Measurements from ENCODE around the gene PSPH.
"Not testable (repeated sequence)": the region's sequence is repeated elsewhere in the genome, so short reads cannot be mapped to it uniquely, and the experiment has no call there.

PSPH gene

DNA sequence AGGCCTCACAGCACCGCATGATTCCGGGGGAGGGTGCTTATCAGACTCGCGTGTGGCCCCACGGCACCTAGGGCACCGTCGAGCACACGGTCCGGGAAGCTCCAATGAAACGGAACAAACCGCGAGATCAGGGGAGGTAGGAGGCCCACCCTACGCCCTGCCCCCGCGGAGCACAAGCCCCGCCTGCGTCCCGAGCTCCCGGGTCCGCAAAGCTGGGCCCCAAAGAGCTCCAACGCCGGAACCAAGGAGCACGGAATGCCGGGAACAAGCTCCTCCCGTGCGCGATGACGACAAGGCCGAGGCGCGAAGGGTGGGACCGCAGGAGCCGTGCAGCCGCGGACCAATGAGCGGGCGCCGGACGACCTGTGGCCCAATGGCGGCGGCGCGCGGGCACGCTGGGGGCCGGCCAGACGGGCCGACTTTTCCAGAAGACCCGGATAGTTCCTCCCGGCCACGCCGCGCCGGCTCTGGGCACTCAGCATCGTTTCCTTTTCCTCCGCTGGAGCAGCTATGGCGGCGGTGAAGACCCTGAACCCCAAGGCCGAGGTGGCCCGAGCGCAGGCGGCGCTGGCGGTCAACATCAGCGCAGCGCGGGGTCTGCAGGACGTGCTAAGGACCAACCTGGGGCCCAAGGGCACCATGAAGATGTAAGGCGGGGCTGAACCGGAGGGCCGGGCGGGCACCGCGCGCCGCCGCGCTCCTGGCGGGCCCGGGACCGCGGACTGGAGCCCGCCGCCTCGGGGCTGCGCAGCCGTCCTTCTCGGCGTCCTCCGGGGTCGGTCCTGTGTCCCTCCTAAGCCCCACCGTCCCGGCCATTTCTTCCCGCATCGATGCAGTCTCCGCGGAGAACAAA lies at the start of gene PSPH, which contains the start of gene CCT6A:
Gene PSPH, minus strand, starts transcription at position 106 of the 853 bp plus-strand sequence. CDS start 30,232 bp downstream, outside the sequence.
Gene CCT6A, plus strand, starts transcription at position 427 of the 853 bp plus-strand sequence. Its CDS starts 84 bp downstream, at position 511.
- peak; percentile 96 for DNase-seq

- DNase-seq = no peak
These were observed 48.4 kb upstream of the PSPH start for GRCh38 chr7:56099653-56100052.

DNA sequence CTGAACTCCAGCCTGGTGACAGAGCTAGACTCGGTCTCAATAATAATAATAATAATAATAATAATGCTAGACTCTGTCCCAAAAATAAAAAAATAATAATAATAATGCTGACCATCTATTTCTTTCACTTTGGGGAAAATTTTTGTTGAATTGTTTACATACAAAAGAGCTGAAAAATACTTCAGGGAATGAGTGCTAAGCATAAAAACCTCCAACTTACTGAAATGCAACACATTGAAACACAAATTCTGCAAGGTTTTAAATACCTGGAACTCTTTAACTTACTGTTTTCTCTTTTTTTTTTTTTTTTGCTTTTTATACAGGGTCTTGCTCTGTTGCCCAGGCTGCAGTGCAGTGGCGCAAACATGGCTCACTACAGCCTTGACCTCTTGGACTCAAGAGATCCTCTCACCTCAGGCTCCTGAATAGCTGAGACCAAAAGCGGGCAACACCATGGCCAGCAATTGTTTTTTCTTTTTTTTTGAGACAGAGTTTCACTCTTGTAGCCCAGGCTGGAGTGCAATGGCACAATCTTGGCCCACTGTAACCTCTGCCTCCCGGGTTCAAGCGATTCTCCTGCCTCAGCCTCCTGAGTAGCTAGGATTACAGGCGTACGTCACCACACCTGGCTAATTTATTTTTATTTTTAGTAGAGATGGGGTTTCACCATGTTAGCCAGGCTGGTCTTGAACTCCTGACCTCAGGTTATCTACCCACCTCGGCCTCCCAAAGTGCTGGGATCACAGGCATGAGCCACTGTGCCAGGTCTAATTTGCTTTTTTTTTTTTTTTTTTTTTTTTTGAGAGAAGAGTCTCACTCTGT lies 47.2 kb upstream of the PSPH start:
- DNase-seq = not testable (repeated sequence)

DNA sequence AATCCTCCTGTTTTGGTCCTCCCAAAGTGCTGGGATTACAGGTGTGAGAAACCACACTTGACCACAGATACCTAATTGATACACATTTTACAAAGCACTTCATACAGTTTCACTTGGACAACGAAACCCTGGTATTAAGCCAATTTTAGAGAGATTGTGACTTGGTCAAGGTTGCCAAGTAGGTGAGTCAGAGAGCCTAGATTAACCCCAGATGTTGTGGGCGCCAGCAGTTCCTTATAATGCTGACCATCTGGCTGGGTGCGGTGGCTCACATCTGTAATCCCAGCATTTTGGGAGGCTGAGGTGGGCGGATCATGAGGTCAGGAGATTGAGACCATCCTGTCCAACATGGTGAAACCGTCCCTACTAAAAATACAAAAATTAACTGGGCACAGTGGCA lies 46.5 kb upstream of the PSPH start:
- DNase-seq = no peak

GRCh38 chr7:56092789-56093531 lies 41.7 kb upstream of the PSPH start, which contains the start of gene PHKG1:
Gene PHKG1, minus strand, starts transcription at chr7:56092952. Its CDS starts 4,011 bp downstream, at chr7:56088941.
- DNase-seq = peak; percentile 57

GRCh38 chr7:56092388-56092787 lies 41.1 kb upstream of the PSPH start:
- not testable (repeated sequence) for DNase-seq

- DNase-seq = no peak
These were observed 40.3 kb upstream of the PSPH start for GRCh38 chr7:56091591-56091990.

DNA sequence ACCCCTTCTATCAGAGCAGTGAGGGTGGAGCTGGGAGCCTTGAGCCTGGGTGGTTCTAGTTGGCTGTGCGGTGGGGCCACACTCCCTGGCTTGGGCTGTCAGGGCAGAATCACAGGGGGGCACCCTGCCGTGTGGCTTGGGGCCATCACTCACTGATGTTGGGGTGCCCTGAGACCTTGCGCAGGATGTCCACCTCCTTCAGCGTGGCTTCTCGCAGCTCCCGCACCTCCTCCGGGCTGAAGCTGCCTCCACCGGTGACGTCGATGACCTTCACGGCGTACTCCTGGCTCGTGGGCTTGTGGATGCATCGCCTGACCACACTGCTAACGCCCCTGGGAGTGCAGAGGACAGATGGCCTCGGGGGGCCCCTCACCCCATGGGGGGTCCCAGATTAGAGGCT lies 36.2 kb upstream of the PSPH start:
- DNase-seq = no peak

DNA sequence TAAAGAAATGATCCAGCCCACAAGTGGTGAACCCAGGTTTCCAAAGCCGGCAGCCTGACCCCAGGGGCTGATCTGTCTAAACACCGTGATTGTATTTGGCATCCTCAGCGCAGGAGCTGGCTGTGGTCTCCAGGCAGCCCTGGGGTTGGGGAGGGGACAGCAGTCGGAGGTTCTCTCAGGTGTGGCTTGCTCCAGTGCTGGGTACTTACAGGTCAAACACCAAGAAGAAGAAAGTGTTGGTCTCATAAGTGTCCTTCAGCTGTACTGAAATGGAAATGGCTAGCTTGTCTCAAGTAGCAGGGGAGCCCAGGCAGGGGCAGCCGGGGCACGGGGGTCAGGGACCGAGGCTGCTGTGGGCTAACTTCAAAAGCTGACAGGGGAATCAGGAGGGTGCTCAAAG lies 35.5 kb upstream of the PSPH start:
- DNase-seq = no peak

DNA sequence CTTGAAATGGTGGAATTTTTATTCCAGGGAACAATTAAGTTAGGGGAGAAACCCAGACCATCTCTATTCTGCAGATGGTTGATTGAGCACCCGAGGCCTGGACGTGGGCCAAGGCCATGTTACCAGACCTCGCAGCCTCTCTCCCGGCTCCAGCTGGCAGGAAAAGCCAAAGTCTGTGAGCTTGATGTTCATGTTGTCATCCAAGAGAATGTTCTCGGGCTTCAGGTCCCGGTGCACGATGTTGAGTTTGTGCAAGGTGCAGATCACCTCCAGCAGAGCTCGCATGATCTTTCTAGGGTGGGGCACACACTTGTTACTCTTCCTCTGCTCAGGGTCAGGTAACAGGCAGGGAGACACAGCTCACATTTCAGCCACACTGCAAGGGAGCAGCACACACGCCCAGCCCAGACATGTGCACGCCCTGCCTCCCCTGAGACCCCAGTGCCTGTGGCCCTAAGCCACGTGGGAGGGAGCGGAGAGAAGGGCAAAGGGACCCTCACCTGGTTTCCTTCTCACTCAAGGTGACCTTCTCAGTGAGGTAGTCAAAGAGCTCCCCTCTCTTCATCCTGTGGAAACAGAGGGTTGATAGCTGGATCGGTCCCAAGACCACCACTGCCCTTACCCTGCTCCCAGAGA lies 32.0 kb upstream of the PSPH start:
- DNase-seq = peak; percentile 88

GRCh38 chr7:56081626-56082340 lies 30.5 kb upstream of the PSPH start:
- no peak for DNase-seq

GRCh38 chr7:56080726-56081435 lies 29.6 kb upstream of the PSPH start:
- DNase-seq = not testable (repeated sequence)

DNA sequence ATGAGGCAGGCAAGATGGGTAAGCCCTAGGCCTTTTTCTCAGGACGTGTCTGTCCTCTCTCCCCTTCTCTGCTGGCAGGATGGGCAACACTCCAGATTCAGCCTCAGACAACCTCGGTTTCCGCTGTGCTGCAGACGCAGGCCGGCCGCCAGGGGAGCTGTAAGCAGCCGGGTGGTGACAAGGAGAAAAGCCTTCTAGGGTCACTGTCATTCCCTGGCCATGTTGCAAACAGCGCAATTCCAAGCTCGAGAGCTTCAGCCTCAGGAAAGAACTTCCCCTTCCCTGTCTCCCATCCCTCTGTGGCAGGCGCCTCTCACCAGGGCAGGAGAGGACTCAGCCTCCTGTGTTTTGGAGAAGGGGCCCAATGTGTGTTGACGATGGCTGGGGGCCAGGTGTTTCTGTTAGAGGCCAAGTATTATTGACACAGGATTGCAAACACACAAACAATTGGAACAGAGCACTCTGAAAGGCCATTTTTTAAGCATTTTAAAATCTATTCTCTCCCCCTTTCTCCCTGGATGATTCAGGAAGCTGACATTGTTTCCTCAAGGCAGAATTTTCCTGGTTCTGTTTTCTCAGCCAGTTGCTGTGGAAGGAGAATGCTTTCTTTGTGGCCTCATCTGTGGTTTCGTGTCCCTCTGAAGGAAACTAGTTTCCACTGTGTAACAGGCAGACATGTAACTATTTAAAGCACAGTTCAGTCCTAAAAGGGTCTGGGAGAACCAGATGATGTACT lies 28.4 kb upstream of the PSPH start:
- DNase-seq = peak; percentile 64

DNA sequence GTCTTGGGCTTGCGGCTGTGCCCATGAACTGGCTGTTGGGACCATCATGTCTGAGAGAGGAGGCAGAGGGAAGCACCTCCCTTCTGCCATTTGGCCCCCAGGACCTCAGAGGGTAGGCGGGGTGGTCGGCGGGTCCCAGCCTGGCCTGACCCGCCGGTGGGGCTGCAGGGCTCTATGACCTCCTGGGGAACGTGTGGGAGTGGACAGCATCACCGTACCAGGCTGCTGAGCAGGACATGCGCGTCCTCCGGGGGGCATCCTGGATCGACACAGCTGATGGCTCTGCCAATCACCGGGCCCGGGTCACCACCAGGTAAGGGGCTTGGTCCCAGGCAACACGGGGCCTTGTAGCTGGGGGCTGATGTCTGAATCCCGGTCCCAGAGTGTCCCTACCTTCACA lies 27.0 kb upstream of the PSPH start:
- no peak for DNase-seq

- DNase-seq = no peak
These were observed 26.4 kb upstream of the PSPH start for GRCh38 chr7:56077681-56078080.

DNA sequence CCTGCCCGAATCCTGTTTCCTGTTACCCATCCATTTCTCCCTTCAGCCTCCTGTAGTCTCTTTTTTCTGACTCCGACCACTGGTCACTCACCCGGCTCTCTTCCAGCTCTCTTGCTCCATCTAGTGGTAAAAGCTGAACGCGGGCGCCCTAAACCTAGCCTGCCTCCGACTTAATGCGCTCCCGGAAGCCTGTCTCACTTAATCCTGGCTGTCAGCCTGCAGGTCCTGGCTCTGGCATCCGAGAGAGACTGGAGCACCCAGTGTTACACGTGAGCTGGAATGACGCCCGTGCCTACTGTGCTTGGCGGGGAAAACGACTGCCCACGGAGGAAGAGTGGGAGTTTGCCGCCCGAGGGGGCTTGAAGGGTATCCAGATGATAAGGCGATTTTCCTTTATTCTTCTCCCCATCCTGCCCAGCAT lies 23.1 kb upstream of the PSPH start:
- peak; percentile 74 for DNase-seq

DNA sequence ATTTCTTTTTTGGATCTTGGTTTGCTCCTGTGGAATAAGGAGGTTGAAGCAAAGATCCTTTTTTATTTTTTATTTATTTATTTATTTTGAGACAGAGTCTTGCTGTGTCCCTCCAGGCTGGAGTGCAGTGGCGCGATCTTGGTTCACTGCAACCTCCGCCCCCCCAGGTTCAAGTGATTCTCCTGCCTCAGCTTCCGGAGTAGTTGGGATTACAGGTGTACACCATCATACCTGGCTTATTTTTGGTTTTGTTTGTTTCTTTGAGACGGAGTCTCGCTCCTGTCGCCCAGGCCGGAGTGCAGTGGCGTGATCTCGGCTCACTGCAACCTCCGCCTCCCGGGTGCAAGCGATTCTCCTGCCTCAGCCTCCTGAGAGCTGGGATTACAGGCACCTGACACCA lies 15.1 kb upstream of the PSPH start:
- DNase-seq = not testable (repeated sequence)

- DNase-seq = peak; percentile 65
These were observed 12.8 kb upstream of the PSPH start, which contains the start of gene SUMF2 for GRCh38 chr7:56063882-56064625. Gene SUMF2, plus strand, starts transcription at chr7:56064286. Its CDS starts 26 bp downstream, at chr7:56064312.

- no peak for DNase-seq
These were observed 12.2 kb upstream of the PSPH start for GRCh38 chr7:56063500-56063881.
